HEK293T (cell line): ENCODE data around the gene GH1.
"Not testable (repeated sequence)": the region's sequence is repeated elsewhere in the genome, so short reads cannot be mapped to it uniquely, and the experiment has no call there.

Source experiments
- CTCF ChIA-PET: fragments of 350-600 bp; formaldehyde crosslinking; extraction: SDS; loops from one replicate; lab custom pipeline; 2021; ENCODE audit warnings: antibody characterized with exemption, inconsistent platforms; lab: Yijun Ruan, JAX
- POLR2A ChIA-PET: fragments of 350-600 bp; formaldehyde crosslinking; extraction: SDS; loops from one replicate; lab custom pipeline; 2020; ENCODE audit warnings: antibody characterized with exemption, inconsistent platforms; lab: Yijun Ruan, JAX
- DNase-seq: peaks from one replicate; pipeline ENCODE4 v3.0.0; 2012; ENCODE audit warnings: mixed read lengths; ENCODE audit errors: extremely low spot score
- ARNT ChIP-seq: fragments of 450-650 bp; IDR thresholded peaks from 2 replicates; pipeline ENCODE4 v1.6.1; 2017; ENCODE audit warnings: mild to moderate bottlenecking
- BHLHE40 ChIP-seq: fragments of 450-650 bp; IDR thresholded peaks from 2 replicates; pipeline ENCODE4 v1.6.1; 2016; ENCODE audit warnings: mild to moderate bottlenecking, moderate library complexity, borderline replicate concordance
- CTBP1 ChIP-seq: fragments of 450-650 bp; IDR thresholded peaks from 2 replicates; pipeline ENCODE4 v1.6.1; 2016; ENCODE audit warnings: borderline replicate concordance
- ELF4 ChIP-seq: fragments of 450-650 bp; IDR thresholded peaks from 2 replicates; pipeline ENCODE4 v1.6.1; 2017; ENCODE audit warnings: antibody characterized with exemption
- FOXA1 ChIP-seq: fragments of 450-650 bp; IDR thresholded peaks from 2 replicates; pipeline ENCODE4 v1.6.1; 2016; ENCODE audit warnings: mild to moderate bottlenecking
- FOXK2 ChIP-seq: fragments of 450-650 bp; IDR thresholded peaks from 2 replicates; pipeline ENCODE4 v1.6.1; 2016; ENCODE audit warnings: mild to moderate bottlenecking
- FOXM1 ChIP-seq: fragments of 450-650 bp; IDR thresholded peaks from 2 replicates; pipeline ENCODE4 v1.6.1; 2017; ENCODE audit warnings: mild to moderate bottlenecking, borderline replicate concordance
- HDGF ChIP-seq: fragments of 450-650 bp; IDR thresholded peaks from 2 replicates; pipeline ENCODE4 v1.6.1; 2017; ENCODE audit warnings: antibody characterized with exemption, borderline replicate concordance
- L3MBTL2 ChIP-seq: fragments of 450-650 bp; conservative IDR thresholded peaks from 2 replicates; pipeline ENCODE4 v1.6.1; 2016; ENCODE audit warnings: mild to moderate bottlenecking
- LEF1 ChIP-seq: fragments of 450-650 bp; IDR thresholded peaks from 2 replicates; pipeline ENCODE4 v1.6.1; 2017; ENCODE audit warnings: mild to moderate bottlenecking, borderline replicate concordance
- NFRKB ChIP-seq: fragments of 450-650 bp; IDR thresholded peaks from 2 replicates; pipeline ENCODE4 v1.6.1; 2016; ENCODE audit warnings: mild to moderate bottlenecking, moderate library complexity
- SP1 ChIP-seq: fragments of 450-650 bp; IDR thresholded peaks from 2 replicates; pipeline ENCODE4 v1.6.1; 2017
- SUZ12 ChIP-seq: fragments of 450-650 bp; IDR thresholded peaks from 2 replicates; pipeline ENCODE4 v1.6.1; 2016; ENCODE audit warnings: mild to moderate bottlenecking
- TARDBP ChIP-seq: fragments of 450-650 bp; IDR thresholded peaks from 2 replicates; pipeline ENCODE4 v1.6.1; 2016
- ZNF384 ChIP-seq: fragments of 450-650 bp; IDR thresholded peaks from 2 replicates; pipeline ENCODE4 v1.6.1; 2016
- TF ChIP-seq, protein P1 (sequence below): fragments of 450-650 bp; IDR thresholded peaks from 2 replicates; pipeline ENCODE4 v1.6.1; 2016

The GH1 gene

DNA sequence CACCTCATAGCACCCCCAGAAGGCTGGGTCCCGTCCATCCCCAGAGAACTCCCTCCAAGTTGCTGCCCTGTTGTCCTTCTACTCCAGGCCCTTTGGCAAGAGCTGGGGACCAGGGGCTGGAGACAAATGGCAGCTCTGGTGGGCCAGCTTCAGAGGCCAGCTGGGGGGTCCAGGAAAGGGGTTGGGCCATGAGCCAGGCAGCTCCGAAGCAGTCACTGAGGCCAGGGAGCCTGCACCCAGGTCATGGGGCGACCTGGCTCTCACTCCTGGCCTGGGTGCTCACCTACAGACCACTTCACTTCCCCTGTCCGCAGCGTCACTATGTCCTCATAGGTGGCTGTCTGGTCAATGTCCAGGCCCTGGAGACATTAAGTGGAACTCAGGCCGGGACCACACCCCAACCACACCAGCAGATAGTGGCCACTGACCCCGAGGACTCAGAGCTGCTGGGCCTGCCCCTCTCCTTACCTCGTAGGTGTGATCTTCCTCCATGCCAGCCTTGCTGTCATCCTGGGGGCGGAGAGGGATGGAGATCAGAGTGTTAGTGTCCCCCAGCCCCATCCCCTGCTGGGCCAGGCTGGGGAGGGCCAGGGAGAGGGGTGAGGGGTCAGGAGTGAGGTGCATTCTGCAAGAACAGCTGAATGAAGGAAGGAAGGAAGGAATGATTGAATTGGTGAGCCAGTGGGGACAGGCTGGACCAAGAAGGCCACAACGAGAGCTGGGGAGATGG is 10.5 kb upstream of the GH1 start:
- DNase-seq = no peak

DNA sequence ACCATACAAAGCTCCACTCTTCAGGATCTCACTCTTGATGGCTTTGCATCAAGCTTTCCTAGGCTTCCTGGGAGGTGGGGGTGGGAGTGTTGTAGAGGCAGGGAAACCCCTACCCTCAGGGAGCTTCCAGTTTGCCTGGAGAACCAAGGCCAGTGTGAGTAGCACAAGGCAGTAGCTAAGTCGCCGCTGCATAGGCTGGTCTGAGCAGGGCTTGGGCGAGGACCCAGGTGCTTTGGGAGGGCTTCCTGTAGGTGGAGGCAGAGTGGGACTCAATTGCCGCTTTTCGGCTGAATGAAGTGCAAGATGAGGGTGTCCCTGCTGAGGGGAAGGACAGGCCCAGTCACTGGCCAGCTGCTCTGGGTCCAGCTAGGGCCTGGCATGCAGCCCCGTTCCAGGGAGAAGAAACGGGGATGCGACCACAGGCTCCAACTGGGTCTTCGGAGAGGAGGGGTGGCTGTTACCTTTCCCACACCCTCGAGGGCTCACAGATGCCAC is 9.6 kb upstream of the GH1 start:
- no peak for DNase-seq
- ChIA-PET CTCF (interaction anchor here (0.6 to 2.9 kb wide), 2 partner anchors 9 to 50 kb away, joined by 3 to 17 read pairs; partner anchors contain the start of gene GH1), POLR2A (no interaction called here)
- TF ChIP-seq L3MBTL2 (no peak), ELF4 (no peak), FOXK2 (no peak), SUZ12 (no peak), CTBP1 (no peak), FOXM1 (no peak), FOXA1 (no peak)

More for the DNA sequence above, 10.5 kb upstream of the GH1 start:
- TF ChIP-seq ARNT = no peak
- no peak for TF ChIP-seq HDGF
- POLR2A ChIA-PET = no interaction called here
- CTCF ChIA-PET = interaction anchor here (0.6 to 2.9 kb wide), 4 partner anchors 10 to 204 kb away, joined by 3 to 17 read pairs (median 7); partner anchors contain the start of gene GH1

DNA sequence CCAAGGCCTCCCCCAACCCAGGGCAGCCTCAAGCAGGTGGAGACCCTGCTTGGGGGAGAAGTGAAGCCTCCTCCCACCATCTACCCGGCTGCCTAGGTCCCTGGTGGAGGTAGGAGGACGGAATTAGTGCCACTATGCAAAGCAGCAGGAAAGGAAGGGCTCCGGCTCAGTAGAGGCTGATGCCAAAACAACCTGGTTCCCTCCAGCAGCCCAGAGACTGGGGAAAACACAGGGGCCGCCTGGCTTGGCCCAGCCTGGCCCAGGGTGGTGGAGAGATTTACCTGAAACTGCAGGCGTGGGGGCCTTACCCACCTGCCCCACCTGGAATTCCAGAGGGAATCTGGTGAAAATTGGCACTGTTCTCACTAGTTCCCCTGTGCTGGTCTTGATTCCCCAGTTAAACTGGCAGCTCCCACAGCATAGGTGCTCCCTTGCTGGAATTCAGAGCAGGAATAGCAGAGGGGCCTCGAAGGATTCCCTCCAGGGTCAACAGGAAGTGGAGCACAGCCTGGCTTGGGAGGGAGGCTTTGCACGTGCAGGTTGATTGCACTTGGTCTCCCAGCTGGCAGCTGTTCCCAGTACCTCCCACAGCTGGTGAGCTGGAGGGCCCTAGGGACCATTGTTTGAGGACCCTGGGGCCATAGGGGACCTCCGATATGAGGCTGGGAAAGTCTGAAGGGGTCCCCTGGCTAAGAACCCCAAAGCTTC is 9.0 kb upstream of the GH1 start:
- TF ChIP-seq L3MBTL2 (no peak), ARNT (no peak)
- CTCF ChIA-PET = interaction anchor here (2.9 kb wide), 1 partner anchor 8 kb away, joined by 17 read pairs; the partner anchor contains the start of gene GH1

DNA sequence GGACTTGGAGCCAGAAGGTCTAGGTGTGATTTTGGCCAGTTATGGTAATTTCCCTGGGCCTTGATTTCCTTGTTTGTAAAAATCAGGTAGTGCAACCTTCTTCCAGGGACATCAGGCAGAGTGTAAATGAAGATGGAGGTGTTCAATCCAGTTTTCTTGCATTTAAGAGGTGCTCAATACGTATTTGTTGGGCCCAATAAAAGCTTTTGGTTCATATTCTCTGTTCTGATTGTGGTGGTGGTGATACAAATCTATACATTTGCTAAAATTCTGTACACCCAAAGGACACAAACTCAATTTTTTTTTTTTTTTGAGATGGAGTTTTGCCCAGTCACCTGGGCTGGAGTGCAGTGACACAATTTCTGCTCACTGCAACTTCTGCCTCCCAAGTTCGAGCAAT is 7.5 kb upstream of the GH1 start:
- no peak for DNase-seq
- CTCF ChIA-PET = no interaction called here

More for the DNA sequence above, 9.0 kb upstream of the GH1 start:
- POLR2A ChIA-PET = no interaction called here
- DNase-seq = no peak

DNA sequence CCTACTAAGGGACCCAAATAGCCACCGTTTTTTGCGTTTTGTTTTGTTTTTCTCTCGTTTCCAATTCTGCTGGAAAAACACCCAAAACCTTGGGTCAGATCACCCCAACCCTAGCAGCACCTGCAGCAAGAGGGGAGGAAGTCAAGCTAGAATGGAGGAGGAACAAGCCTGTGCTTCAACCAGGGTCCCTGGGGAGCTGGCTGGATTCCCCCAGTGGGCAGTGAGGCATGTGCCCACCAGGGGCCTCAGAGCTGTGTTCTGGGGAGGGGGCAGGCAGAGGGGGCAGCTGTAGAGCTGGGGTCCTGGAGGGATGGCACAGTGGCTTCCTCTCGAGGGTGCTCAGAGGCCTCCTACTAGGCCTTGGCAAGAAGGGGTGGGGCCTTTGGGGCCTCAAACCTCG is 7.0 kb upstream of the GH1 start:
- ChIA-PET POLR2A (no interaction called here), CTCF (no interaction called here)
- no peak for TF ChIP-seq TARDBP
- TF ChIP-seq FOXM1 = no peak
- TF ChIP-seq ELF4 = no peak
- no peak for TF ChIP-seq SP1
- no peak for DNase-seq

More for the DNA sequence above, 7.5 kb upstream of the GH1 start:
- TF ChIP-seq LEF1 (no peak), HDGF (no peak), SP1 (no peak), FOXK2 (no peak), ARNT (no peak), TARDBP (no peak), BHLHE40 (no peak), FOXM1 (no peak), L3MBTL2 (no peak), CTBP1 (no peak), NFRKB (no peak), SUZ12 (no peak), FOXA1 (no peak), ZNF384 (no peak), ELF4 (no peak)
- TF ChIP-seq, protein P1, sequence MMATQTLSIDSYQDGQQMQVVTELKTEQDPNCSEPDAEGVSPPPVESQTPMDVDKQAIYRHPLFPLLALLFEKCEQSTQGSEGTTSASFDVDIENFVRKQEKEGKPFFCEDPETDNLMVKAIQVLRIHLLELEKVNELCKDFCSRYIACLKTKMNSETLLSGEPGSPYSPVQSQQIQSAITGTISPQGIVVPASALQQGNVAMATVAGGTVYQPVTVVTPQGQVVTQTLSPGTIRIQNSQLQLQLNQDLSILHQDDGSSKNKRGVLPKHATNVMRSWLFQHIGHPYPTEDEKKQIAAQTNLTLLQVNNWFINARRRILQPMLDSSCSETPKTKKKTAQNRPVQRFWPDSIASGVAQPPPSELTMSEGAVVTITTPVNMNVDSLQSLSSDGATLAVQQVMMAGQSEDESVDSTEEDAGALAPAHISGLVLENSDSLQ = no peak
- POLR2A ChIA-PET = no interaction called here

DNA sequence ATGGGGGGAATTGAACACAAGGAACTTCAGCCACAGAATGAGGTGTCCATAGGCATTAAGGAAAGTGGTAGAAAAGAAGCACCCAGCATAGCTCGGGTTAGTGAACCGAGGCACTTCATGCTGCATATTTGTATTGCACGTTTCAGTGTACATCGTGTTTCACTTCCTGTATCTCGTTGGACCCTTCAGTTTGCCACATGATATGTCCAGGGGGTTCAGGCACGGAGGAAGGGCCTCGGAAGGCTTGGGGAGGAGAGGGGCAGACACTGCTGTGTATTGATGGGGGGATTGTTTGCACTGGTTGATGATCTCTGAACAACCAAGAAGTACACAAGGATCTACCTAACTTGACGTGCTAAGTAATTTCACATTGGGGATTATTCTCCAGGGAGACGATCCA is 3.8 kb upstream of the GH1 start:
- CTCF ChIA-PET = interaction anchor here (0.6 kb wide), 2 partner anchors 25 to 30 kb away, joined by 3 read pairs; no protein-coding TSS in a partner anchor
- DNase-seq, POLR2A ChIA-PET: not testable (repeated sequence)

DNA sequence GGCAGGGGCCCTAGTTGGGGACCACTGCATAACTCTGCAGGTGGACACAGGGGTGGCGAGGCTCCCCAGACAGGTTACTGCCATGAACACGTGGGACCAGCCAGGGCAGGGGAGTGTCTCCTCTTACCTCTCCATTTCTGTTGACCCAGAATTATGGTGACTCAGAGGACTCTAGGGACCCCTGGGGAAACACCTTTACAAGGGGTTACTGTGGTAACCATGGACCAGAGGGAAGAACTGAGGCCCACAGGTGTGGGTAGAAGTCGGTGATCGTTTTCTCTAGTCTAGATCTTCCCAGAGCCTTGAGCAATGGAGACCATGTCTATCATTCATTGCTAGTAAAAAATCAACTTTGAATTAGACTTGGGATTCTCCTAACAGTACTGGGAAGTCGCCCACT is 2.1 kb upstream of the GH1 start:
- DNase-seq, POLR2A ChIA-PET: not testable (repeated sequence)
- CTCF ChIA-PET = interaction anchor here (1.0 to 3.5 kb wide), 3 partner anchors 26 to 105 kb away, joined by 3 to 27 read pairs (median 14); no protein-coding TSS in a partner anchor

DNA sequence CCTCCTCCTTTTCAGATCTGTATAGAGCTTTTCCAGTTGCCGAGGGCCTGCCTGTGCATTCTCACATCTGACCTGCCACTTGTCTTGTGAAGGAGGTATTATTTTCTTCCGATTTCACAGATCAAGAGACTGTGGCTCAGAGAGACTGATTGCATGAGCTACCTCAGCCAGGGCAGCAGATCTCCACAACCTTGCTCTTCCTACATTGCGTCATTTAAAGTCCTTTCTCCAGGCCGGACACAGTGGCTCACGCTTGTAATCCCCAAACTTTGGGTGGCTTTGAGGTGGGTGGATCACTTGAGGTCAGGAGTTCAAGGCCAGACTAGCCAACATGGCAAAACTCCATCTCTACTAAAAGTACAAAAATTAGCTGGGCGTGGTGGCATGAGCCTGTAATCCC is 1.4 kb upstream of the GH1 start:
- ChIA-PET CTCF (interaction anchor here (0.6 to 3.5 kb wide), 19 partner anchors 9 to 214 kb away, joined by 3 to 27 read pairs (median 7); partner anchors contain the start of gene CSHL1), POLR2A (interaction anchor here (1.2 kb wide), 1 partner anchor 106 kb away, joined by 5 read pairs; no protein-coding TSS in a partner anchor)
- DNase-seq = not testable (repeated sequence)
